HG03558 (cell line): ENCODE measurements around the gene AFF3.
"Not testable (repeated sequence)": the region's sequence is repeated elsewhere in the genome, so short reads cannot be mapped to it uniquely, and the experiment has no call there.

ENCODE experiments used
- ATAC-seq: cut with Tn5 transposase; IDR thresholded peaks from one replicate; pipeline ENCODE4 v1.9.1; 2021; ENCODE audit warnings: moderate number of reproducible peaks; ENCODE audit not compliant: unreplicated experiment; ENCODE audit errors: extremely low read depth

AFF3 gene

GRCh38 chr2:99550368-99550767 is 592.0 kb downstream of the AFF3 start:
- no peak for ATAC-seq

GRCh38 chr2:99545604-99546003 is 596.8 kb downstream of the AFF3 start:
- ATAC-seq, result no peak

DNA sequence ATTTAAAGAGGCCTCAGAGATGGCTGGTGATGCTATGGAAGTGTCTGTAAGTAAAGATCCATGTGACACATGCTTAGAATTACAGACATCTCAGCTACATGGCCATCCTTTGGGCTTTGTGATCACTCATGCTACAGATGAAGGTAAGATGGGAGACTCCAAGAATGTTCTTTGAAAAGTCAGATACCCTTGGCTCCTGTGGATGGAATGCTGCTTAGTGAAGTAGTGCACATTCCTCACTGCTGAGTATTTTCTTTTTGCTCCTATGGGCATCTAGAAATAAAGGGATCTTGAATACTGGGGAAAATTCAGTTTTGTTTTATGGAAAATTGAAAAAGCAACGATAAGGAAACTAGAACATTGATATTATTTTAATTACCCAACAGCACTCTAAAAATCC is 597.3 kb downstream of the AFF3 start:
- ATAC-seq, result no peak

DNA sequence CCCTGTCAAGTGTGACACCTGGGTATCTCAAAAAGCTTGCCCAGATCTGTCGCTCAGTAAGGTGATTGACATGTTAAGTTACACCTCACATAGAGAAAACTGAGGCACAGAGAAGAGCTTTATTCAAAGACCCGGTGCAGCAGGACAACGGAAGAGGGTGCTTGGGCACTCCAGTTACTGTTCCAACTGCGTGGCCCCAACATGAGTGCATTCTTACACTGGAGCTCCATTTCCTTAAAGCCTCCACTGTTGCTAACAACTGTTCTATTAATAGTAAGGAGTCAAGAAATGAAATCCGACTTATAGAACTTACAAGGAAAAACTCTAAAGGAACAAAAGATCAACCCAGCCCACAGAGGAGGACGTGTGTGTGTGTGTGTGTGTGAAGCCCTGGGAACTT is 597.8 kb downstream of the AFF3 start:
- ATAC-seq, result no peak

DNA sequence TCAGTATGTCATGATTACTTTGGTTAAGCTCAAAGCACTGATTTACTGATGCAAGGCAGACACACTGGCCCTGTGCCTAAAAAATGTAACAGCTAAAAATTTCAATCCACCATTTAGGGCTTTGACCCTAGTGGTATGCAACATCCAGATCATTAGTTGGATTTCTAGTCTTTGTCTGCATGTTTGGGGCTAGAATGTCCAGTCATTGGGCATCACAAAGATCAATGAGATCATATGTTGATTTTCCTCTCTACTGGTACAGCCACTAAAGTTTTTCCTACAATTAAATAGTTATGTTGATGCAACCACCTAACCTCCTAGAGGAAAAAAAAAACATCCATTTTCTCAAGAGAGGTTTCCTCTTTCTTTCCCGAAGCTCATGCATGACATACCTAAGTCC is 599.1 kb downstream of the AFF3 start:
- no peak for ATAC-seq

- no peak for ATAC-seq
These were observed 604.4 kb downstream of the AFF3 start for GRCh38 chr2:99537910-99538485.

DNA sequence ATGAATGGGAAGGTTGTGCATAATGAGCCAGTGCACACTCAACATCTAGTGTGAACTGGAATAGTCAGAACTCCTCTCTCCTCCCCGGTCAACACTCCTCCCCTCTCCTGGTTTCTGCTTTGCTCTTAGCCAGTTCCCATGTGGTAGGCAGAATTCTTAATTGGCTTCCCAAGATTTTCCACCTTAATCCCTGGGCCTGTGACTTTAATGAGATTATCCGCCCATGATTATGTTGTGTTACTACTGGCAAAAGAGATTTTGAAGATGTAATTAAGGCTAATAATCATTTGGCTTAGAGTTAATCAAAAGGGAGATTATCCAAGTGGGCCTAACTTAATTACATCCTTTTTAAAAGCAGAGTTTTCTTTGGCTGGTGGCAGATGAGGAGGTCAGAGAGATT is 618.3 kb downstream of the AFF3 start:
- no peak for ATAC-seq

DNA sequence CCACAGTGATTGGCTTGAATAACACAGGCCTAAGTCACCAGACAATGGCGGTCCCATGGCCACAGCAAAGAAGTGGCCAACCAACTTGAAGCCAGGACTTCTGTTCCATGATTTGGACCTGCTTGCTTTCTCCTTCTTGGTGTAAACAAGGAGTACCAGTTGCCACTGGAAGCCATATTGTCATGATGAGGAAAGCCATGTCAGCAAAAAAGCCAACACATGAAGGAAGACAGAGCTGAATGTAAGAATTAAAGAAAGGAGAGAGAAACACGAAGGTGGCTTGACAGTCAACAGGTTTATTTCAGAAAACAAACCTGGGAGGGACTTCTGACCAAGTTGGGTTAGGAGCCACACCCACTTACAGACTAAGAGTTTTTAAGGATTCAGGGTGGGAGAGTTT is 620.2 kb downstream of the AFF3 start:
- no peak for ATAC-seq

- ATAC-seq, result no peak
These were observed 621.6 kb downstream of the AFF3 start for GRCh38 chr2:99520813-99521212.

- ATAC-seq, result no peak
These were observed 622.2 kb downstream of the AFF3 start for GRCh38 chr2:99520195-99520594.

- no peak for ATAC-seq
These were observed 628.0 kb downstream of the AFF3 start for GRCh38 chr2:99514357-99514756.

DNA sequence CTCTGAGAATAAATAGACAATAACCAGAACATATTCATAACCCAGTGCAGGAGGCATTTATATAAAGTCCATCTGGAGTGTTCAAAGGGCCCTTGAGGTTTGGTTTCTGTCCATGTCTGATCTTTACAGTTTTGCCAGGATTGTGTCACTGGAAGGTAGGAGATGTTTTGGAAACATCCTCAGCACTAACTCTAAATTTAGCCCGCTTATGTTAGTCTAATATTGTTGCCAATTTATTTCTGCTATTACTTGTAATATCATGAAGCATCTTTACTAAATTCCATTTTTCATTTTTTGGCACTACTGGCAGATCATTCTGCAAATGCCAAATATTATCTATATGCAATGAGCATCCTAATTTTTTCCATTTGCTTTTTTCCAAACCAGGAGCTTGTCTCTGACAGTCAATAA is 630.2 kb downstream of the AFF3 start:
- no peak for ATAC-seq

DNA sequence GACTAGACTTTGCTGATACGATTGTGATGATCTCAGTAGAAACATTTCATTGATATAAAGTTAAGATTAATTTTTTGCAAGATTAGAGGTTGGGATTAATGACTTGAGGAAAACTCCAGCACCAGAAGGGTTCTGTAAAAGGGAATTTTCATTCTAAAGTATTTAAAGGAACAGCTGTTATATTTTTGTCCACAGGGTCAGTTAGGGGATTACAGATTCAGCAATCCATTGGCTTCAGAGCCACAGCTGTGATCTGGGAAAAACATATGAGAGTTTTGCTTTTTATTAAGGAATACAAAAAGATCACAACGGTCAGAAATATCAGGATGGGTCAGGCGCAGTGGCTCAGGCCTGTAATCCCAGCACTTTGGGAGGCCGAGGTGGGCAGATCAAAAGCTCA is 633.0 kb downstream of the AFF3 start:
- no peak for ATAC-seq

GRCh38 chr2:99507937-99508818 is 634.2 kb downstream of the AFF3 start:
- ATAC-seq, result no peak

DNA sequence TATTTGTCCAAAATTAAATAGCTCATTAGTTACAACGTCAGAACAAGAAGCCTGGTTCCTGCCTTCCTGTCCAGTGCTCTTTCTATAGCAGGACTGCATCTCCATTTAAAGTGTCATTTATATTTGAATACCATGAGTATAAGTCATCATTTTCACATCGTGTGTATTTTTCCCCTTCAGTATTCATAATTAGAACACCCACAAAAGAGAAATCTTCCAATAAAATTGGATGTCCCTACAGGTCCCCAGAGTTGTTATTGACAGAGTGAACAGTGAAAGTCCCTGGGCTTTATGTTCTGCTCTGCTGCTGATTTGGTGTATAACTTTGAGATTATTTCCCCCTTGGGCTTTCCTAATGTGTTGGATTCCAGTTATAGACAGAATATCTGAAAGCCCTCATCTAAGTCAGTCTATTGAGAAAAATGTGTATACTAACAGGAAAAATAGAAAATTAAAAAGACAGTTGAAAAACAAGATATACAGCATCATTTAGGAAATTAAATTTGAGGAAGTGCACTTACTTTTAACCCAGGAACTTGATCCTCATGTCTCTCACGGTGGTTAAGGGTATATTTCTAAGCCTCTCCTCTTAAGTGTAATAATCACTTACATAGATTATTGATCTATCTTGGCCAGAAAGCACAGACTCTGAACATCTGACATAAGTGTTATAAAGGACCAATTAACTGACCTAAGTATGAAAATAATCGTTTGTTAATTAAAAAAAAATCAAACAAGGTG is 637.4 kb downstream of the AFF3 start:
- no peak for ATAC-seq

GRCh38 chr2:99503662-99504416 is 638.6 kb downstream of the AFF3 start:
- ATAC-seq, result not testable (repeated sequence)

DNA sequence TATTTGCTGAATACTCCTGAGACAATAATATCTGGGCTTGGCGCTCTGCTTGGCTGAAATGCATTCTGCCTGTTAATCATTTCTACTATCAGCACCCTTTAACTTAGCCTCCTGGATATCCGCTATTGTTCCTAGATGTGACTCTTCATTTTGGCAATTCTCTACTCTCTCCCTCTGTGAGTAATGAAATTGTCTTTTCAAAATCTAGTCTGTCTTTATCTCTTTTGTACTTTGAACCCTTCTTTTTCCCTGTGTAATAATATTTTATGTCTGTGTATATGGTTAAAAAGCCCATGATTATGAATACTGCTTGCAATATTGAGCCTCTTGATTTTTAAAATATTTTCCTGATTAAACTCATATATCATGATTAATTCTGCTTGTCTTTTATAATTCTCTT is 646.4 kb downstream of the AFF3 start:
- no peak for ATAC-seq
